ENCODE measurements around the gene SLC25A15.
"Not testable (repeated sequence)": the region's sequence is repeated elsewhere in the genome, so short reads cannot be mapped to it uniquely, and the experiment has no call there.

SLC25A15 gene

GRCh38 chr13:40813667-40814454 is 24.4 kb downstream of the SLC25A15 start:
- no peak for DNase-seq (ENCODE audit: low read depth)

- DNase-seq (ENCODE audit: low read depth) = no peak
Measured at GRCh38 chr13:40814803-40815202, 25.4 kb downstream of the SLC25A15 start.

DNA sequence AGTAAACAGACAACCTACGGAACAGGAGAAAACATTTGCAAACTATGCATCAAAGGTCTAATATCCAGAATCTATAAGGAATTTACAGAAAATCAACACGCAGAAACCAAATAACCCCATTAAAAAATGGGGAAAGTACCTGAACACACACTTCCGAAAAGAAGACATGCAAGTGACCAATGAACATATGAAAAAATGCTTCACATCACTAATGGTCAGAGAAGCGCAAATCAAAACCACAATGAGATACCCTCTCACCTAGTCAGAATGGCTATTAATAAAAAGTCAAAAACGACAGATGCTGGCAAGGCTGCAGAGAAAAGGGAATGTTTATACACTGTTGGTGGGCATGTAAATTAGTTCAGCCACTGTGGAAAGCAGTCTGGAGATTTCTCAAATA is 29.5 kb downstream of the SLC25A15 start:
- DNase-seq (ENCODE audit: low read depth) = no peak

GRCh38 chr13:40819797-40820315 is 30.4 kb downstream of the SLC25A15 start:
- DNase-seq (ENCODE audit: low read depth) = no peak

DNA sequence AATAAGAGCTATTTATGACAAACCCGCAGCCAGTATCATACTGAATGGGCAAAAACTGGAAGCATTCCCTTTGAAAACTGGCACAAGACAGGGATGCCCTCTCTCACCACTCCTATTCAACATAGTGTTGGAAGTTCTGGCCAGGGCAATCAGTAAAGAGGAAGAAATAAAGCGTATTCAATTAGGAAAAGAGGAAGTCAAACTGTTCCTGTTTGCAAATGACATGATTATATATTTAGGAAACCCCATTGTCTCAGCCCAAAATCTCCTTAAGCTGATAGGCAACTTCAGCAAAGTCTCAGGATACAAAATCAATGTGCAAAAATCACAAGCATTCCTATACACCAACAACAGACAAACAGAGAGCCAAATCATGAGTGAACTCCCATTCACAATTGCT is 50.3 kb downstream of the SLC25A15 start:
- not testable (repeated sequence) for DNase-seq (ENCODE audit: low read depth)

DNA sequence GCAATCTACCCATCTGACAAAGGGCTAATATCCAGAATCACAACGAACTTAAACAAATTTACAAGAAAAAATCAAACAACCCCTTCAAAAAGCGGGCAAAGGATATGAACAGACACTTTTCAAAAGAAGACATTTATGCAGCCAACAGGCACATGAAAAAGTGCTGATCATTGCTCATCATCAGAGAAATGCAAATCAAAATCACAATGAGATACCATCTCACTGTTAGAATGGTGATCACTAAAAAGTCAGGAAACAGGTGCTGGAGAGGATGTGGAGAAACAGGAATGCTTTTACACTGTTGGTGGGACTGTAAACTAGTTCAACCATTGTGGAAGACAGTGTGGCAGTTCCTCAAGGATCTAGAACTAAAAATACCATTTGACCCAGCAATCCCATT is 51.5 kb downstream of the SLC25A15 start:
- DNase-seq (ENCODE audit: low read depth) = not testable (repeated sequence)

All from T-helper 22 cell (primary cell).